Frontal cortex (tissue), 4 donors: Measurements from ENCODE around the gene INPP5E. TPM values are rescaled to one million over a fixed set of nuclear protein-coding genes. Genes with fewer than 3 reads are reported as not detected.

ENCODE experiments used
- DNase-seq, 2 donors: peaks; one replicate each; pipeline ENCODE4 v3.0.0; 2012; ENCODE audit warnings: low spot score in 2 of 2
- FAIRE-seq: peaks from 2 replicates; lab custom pipeline; 2012; peaks lifted over from hg19 to GRCh38; lab: Jason Lieb, UNC
- total RNA-seq: library from RNA; depleted of rRNA; stranded (reverse); fragments of >200 nt; gene quantifications from one replicate; pipeline ENCODE4 v1.2.3, GENCODE V29; 2014
- donor health status: control.
- donor health status: control.
- donor health status: control.

The INPP5E gene
- total RNA-seq, 1 donor from 2014 or later: 10.2 TPM

DNA sequence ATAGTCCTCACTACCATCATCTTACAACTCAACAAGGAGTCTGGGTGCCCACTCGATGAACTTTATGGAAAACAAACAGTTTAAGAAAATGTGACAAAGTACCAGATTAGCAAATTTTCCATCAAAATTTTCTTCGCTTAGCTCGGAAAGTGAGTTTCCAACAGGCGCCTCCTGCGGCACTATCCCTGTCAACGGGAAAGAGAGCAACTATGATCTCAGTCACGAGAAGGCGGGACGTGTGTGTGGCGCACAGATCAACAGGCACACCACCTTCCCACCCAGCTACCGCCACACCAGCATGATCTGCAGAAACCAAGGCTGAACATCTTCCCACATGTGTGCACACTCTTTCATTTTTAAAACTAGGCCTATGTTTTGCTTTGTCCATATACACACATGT lies 13.7 kb upstream of the INPP5E start:
- FAIRE-seq (no peak), DNase-seq (no peak)

DNA sequence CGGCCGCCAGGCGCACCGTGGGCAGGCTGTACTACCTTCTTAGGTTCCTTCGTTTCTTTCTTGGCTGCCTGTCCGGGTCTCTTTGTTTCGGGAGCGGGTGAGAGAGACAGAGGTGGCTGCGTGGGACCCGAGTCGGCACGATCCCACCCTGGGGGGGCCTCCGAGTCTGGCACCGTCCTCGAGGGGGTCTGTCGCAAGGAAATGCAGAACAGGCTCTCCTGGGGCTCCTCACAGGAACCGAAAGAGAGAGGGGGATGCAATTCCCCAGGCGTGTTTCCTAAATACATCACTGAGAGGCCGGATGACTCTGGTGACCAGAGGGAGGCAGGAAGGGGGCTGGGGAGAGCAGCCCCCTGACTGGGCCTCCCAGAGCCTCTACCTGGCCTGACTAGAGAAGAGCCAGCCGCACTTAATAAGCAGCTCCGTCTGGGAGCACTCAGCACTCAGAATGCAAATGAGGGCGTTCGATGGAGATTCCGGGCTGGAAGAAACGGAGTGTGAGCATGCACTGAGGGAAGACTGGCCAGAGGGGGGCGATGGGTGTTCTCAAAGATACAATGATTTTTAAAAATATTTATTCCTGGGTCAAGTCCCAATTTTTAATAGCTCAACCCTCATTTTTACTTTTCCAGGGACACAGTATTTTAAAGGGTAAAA lies 11.7 kb upstream of the INPP5E start:
- FAIRE-seq (no peak), DNase-seq (no peak)

DNA sequence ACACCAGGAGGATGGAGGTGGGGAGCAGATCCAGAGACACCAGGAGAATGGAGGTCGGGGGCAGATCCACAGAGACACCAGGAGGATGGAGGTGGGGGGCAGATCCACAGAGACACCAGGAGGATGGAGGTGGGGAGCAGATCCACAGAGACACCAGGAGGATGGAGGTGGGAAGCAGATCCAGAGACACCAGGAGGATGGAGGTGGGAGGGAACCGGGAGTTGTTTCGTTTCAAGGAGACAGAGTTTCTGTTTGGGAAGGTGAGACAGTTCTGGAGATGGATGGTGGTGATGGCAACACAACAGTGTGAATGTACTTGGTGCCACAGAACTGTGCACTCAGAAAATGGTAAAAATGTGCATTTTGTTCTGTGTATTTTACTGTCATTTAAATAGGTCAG lies 9.0 kb upstream of the INPP5E start:
- FAIRE-seq: no peak
- no peak for DNase-seq

DNA sequence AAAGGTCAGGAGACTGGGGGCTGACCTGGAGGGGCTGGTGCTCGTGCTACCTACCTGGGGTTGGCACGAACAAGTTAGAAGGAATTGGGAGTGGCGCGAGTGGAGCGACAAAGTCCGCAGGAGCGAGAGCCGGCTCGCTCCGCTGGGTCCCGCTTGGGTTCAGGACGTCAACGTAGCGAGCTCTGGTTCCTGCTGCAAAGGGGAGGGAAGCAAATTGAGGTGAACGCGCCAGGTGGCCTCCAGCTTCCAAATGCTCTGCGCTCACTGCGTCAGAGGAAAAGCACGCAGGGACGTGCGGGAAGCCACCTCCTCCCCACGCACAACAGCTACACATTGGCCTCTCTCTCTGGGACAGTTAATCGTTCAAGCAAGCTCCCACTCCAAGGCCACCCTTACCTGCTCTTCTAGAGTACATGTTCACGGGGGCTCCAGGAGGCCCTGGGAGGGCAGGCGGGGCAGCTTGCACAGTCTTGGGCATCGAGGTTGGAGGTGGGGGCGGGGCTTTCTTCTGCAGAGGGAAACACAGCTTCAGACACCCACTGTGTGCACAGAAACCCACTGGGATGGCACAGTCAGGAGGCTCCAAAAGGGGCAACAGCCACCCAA lies 7.6 kb upstream of the INPP5E start:
- FAIRE-seq: no peak
- no peak for DNase-seq

DNA sequence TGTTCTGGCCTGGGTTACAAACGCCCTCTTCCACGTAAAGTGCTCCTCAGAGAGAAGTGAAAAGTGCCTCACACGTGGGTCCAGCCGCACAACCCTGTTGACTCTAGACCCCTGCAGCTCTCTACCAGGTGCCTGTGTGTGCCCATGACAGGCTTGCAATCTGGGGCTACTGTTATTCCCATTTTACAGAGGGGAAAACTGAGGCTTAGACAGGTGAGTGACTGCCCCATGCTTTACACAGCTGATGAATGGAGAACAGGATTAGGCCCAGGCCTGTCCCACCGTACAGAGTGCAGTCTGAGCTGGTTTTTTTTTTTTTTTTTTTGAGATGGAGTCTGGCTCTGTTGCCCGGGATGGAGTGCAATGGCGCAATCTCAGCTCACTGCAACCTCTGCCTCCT lies 6.2 kb upstream of the INPP5E start:
- FAIRE-seq (no peak), DNase-seq (no peak)

DNA sequence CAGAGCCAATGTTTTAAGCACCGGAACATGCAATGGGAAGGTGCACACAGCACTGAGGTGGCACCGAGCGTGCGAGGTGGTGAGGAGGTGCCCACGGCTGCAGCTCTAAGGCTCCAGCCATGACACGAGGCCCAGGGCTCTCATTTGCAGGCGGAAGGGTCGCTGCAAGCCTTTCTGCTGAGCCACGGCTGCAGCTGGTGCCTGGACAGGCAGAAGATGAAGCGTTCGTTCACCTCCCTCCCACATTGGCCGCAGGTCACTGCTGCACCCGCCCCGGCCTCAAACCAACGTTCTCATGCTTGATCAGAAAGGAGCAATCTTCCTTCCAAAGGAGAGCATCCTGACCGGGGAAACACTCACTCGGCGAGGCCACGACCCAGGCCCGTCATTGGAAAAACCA lies 4.5 kb upstream of the INPP5E start:
- FAIRE-seq (no peak), DNase-seq (no peak)

DNA sequence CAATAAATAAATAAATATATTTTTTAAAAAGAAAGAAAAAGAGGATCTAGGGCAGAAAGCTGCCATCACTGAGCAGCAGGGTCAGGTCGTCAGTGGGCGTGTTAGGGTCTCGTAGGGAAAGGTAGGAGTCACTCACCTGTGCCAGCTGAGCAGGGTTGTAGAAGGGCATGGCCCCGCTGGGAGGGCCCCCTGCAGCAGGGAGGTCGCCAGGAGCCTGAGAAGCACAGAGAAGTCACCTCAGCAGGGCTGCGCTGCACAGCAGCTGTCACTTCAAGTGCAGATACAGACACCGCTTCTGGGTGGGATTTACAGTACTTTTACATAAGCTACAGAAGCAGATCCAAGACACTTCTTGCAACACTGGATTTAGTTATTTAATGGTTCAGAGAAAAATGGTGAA lies 4.0 kb upstream of the INPP5E start:
- DNase-seq (no peak), FAIRE-seq (no peak)

DNA sequence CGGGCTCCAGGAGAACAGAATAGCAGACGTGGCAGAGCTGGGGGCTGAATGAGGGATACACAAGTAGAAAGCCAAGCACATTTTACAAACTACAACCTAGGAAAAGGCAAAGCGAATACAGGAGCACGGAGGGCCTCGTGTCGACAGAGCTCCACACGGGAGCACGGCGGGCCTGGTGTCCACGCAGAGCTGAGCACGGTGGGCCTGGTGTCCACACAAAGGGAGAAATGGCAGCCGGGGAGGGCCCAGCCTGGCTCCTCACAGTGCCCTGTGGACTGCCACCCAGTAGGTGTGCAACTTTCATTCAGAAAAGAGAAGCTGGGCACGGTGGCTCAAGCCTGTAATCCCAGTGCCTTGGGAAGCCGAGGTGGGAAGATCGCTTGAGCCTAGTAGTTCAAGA lies 3.4 kb upstream of the INPP5E start:
- DNase-seq: no peak
- FAIRE-seq: no peak

DNA sequence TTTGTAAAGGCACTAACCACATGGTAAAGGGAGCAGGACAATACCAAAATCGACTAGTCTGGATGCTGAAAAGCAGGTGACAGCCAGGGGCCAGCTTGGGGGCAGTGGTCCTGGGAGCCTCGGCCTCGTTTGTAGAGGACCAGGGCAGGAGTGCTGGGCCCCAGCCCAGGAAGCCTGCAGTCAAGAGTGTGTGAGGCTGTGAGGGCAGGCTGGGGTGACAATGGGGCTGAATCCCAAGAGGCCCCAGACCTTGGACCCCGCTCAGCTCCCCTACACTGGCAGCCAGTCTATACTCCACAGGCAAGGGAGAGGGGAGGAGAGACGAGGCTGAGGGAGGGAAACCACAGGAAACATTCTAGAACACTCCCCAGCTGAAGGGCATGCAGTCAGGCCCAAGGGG lies 2.6 kb upstream of the INPP5E start:
- no peak for FAIRE-seq
- DNase-seq: no peak

DNA sequence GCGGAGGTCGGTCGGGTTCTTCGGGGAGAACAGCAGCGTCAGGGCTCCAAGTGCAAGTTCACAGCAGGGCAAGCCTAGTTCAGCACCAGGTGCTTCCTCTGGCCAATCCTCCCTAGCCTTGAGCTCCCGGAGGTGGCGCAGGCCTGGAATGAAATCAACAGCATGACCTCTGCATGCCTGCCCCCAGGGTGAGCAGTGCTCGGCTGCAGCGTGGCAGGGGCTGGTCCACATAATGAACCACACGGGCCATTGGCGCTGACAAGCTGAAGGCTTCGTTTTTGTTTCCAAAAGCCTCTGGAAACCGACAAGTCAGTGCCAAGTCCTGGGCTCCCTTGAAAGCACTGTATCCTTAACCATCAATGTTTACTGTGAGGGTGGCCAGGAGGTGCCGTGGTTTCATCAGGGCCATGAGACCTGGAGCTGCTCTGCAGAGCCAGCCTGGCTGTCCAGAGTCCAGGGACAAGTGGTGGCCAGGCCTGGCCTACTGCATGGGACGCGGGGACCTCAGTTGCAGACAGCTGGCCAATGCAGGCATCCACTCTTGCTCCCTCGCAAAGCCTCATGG lies 2.1 kb upstream of the INPP5E start:
- FAIRE-seq: no peak
- DNase-seq: no peak

DNA sequence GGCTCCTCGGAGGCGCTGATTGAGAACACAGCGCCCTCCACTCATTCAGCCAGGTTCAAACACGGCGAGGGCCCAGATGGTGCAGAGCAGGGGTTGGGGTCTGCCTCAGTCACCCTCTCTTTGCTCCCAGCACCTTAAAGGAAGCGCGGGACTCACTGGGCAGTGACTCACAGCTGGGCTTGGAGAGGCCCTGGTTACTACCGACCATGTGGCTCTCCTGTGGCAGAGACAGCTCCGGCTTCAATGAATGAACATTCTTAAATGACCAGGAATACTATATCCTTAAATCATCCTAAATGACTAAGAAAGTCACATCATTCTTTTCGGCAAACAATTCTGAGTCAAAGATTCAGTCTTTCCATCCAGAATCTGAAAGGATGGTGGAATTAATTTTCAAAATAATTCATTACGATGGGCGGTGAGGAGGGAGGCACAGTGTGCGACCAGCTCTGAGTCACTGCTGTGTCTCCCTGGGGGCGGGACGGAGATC lies 1.6 kb upstream of the INPP5E start:
- no peak for DNase-seq

DNA sequence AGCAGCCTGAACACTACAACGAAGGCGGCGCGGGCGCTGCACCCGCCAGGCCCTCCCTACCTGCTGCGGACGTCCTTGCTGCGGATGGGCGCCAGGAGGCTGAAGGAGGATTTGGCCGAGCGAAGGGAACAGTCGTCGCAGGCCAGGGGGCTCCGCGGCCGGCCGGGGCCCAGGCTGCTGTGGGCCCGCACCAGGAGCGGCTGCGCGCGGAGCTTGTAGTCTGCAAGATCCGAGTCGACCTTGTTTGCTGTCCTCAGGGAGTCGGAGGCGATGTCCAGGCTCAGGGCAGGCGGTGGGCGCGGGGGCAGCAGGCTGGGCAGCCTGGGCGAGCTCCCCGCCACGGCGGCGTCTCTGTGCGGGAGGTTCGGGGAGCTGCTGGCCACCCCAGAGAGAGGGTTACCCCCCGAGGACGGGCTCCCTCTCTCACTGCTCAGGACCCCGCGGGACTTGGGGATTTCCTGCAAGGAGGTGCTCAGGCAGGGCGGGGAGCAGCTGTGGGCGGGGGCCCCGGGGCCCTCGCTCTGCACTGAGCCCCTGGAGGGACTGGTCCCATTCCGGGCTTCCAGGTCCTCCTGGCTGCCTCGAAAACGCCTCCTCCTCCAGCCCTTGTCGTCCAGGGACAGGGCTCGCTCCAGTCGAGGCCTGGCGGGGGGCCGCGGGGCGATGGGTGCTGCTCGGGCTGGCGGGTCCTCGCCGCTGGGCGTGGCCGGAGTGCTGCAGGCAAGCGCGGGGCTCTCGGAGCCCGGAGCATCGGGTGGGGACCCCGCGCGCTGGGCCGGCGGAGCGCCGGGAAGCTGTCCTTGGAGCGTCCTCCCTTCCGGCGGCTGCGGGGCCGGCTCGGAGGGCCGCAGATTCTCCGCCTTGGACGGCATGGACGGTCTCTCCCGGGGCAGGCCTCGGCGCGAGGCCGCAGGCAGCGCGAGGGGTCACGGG lies 831 bp downstream of the INPP5E start:
- peak; percentile 49 to 65 for DNase-seq
- FAIRE-seq: no peak

More for the DNA sequence above, 1.6 kb upstream of the INPP5E start:
- no peak for FAIRE-seq

DNA sequence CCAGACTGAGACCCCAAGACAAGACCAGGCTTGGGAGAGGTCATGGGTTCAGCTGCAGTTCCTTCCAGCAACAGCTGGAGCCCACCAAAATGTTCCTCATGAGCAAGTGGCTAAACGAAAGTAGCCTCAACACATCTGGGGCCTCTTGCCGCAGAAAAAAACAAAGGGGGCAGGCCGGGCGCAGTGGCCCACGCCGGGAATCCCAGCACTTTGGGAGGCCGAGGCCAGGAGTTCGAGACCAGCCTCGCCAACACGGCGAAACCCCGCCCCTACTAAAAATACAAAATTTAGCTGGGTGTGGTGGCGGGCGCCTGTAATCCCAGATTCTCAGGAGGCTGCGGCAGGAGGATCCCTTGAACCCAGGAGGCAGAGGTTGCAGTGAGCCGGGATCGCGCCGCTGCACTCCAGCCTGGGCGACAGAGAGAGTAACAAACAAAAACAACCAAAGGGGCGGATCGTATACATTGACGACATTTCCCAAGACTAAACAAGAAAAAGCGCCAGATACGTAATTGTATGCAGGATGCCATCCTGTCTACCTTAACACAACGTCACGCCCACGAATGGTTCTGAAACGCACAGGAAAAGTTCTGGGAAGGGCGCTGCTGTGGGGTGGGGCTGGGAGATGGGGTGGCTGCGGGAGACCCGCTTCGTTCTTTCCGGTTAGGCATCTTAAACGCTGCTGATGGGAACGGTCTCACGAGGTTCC lies 1.7 kb downstream of the INPP5E start:
- no peak for FAIRE-seq
- DNase-seq: peak in 1 of 2 donors; percentile 43

DNA sequence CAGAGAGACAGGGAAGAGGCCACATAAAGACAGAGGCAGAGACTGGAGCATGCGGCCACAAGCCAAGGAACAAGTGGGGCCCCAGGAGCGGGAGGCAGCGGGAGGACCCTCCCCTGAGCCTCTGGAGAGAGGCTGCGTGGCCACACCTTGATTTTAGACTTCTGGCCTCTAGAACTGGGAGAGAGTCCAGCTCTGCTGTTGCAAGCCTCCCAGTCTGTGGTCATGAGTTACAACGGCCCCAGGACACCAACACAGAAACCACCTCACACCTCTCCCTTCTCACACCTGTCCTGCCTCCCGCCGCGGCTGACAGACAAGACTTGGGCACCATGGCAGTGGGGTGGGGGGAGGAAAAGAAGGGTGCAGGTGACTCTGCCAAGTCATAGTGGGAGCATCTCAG lies 2.2 kb downstream of the INPP5E start:
- DNase-seq (no peak), FAIRE-seq (no peak)

DNA sequence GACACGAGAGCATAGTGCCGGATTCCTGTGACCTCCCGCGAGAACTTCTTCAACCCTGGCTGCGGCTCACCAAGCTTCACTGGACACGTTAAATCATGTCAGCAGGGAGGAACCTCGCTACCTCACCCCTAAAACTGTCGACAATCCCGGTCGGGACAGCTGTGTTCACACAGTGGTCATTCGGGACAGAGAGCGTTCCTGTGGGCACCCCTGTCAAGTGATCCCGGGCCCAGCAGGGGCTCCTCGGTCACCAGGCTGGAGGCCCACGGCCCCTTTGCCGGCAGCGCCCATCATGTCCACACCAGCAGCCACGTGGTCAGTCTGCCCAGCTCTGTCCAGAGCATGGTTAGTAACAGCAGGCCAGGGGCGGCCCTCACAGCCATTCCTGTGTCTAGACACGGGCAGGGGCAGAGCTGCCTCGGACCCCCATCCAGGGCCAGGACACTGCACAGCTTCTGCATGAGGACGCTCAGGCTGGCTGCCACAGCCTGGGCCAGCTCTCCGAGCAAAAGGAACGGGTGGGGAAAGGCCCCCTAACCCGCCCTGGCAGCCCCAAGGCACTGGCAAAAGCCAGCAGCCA lies 3.5 kb downstream of the INPP5E start:
- no peak for FAIRE-seq
- no peak for DNase-seq

DNA sequence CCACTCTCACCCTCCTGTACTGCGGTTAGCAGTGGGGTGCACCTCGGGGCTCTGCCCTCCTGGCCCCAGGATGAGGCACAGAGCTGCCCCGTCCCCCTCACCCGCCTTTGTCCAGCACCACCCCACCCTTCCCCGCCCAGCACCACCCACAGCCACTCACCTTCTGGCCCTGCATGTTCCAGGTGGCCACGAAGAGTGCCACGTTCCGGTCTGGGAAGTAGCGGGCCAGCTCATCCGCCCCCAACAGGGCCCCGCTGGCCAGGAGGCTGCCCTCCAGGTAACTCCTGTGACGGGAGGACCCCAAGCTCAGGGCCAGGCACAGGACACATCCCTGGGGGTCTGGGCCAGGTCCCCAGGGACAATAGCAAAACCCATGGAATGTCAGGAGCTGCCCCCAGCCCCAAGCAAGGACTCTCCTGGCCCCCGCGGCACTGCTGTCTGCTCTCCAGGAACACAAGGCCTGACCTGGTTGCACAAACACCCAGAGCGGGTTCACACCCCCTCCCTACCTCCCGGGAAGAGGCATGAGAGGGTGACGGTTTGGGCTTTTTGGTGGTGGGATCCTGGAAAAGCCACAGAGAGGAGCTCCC lies 5.0 kb downstream of the INPP5E start:
- DNase-seq (no peak), FAIRE-seq (no peak)

DNA sequence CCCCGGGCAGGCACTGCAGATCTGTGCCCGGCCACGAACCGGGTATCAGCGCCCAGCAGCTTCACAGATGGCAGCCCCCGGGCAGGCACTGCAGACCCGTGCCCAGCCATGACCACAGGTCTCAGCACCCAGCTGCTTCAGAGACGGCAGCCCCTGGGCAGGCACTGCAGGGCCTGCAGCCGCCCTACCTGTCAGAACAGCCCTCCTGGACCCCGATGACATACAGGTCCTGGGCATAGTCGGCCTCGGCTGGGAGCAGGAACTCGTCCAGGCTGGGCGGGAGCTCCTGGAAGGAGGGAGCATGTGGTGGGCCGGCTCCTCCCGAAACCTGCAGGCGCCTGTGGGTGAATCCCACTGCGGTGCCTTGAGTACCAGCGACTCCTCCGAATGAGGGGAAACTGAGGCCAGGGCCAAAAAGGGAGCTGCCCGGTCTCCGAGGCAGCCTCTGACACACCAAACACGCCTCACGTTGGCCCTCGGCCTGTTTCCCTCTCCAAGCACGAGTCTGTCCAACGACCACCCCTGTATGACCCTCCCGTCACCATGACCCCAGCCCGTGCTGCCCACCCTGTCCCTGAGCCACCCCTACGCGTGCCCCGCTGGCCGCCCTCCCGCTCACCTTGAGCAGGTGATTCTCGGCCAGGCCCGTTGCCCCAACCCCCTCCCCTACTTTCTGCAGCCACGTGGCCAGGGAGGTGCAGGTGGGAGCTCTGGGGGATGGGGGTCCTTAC lies 5.6 kb downstream of the INPP5E start:
- no peak for FAIRE-seq
- DNase-seq: no peak

DNA sequence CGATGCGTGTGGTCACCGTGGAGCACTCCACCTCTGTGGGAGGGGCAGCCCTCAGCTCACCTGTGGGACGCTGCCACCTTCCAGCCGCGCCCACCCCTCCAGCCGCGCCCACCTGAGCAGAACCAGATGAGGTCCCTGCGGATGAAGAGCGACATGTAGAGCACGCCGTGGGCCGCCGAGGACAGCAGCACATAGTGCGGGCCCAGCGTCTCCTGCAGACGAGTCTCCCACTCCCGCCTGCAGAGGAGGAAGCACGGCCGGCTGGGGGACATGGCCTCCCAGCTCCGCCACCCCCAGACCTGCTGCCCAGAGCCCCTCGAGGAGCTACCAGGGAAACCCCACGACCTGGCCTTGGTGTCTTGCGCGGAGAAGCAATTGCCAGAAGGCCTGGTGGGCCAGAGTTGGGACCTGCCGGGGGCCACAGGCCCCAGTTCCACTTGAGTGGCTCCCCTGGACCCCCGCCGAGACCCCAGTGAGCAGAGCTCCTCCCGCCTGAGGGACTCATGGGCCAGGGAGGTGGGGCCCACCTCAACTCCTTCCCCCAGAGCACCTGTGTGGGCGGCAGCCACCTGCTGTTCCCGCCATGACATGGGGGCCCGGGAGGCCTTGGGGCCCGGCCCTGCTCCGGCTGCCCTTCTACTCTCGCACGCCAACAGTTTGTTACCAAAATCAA lies 6.5 kb downstream of the INPP5E start:
- FAIRE-seq (no peak), DNase-seq (no peak)
